CD1c-positive myeloid dendritic cell (primary cell): ENCODE data around the gene ITGAL.
"Not testable (repeated sequence)": the region's sequence is repeated elsewhere in the genome, so short reads cannot be mapped to it uniquely, and the experiment has no call there.

Experiments used
- DNase-seq: peaks from one replicate; pipeline ENCODE4 v3.0.0-alpha.2; 2016; ENCODE audit errors: extremely low spot score

Gene ITGAL

GRCh38 chr16:30526137-30526822 lies 53.7 kb downstream of the ITGAL start, which contains the start of gene ZNF768:
Gene ZNF768 (minus strand): TSS chr16:30526566. CDS start chr16:30526413, 153 bp downstream.
- DNase-seq: peak; percentile 56

- DNase-seq: peak; percentile 97
Measured at GRCh38 chr16:30526823-30527634, 54.5 kb downstream of the ITGAL start.

GRCh38 chr16:30527635-30528178 lies 55.2 kb downstream of the ITGAL start:
- DNase-seq: peak; percentile 83

GRCh38 chr16:30528799-30529457 lies 56.4 kb downstream of the ITGAL start:
- no peak for DNase-seq

- no peak for DNase-seq
Measured at GRCh38 chr16:30530163-30531037, 57.9 kb downstream of the ITGAL start.

GRCh38 chr16:30532285-30533145 lies 60.0 kb downstream of the ITGAL start:
- no peak for DNase-seq

- no peak for DNase-seq
Measured at GRCh38 chr16:30533146-30533522, 60.6 kb downstream of the ITGAL start.

GRCh38 chr16:30533748-30534367 lies 61.3 kb downstream of the ITGAL start:
- no peak for DNase-seq

GRCh38 chr16:30534368-30535105 lies 62.0 kb downstream of the ITGAL start, which contains the start of gene ZNF747:
Gene ZNF747 (minus strand): TSS chr16:30534858. CDS start chr16:30534679, 179 bp downstream.
- DNase-seq: peak; percentile 93

- no peak for DNase-seq
Measured at GRCh38 chr16:30535106-30535776, 62.7 kb downstream of the ITGAL start.

- DNase-seq: peak; percentile 59
Measured at GRCh38 chr16:30535777-30536190, 63.2 kb downstream of the ITGAL start.

- DNase-seq: peak; percentile 53
Measured at GRCh38 chr16:30536391-30537024, 64.0 kb downstream of the ITGAL start.

GRCh38 chr16:30539000-30539964 lies 66.7 kb downstream of the ITGAL start:
- DNase-seq: no peak

GRCh38 chr16:30539986-30540526 lies 67.5 kb downstream of the ITGAL start:
- not testable (repeated sequence) for DNase-seq

GRCh38 chr16:30540916-30541464 lies 68.4 kb downstream of the ITGAL start:
- not testable (repeated sequence) for DNase-seq
